CD14-positive monocyte (primary cell): ENCODE results near the gene STARD4. TPM values are rescaled to one million over a fixed set of nuclear protein-coding genes. Genes with fewer than 3 reads are reported as not detected.

Source experiments
- DNase-seq, 3 donors: peaks; one replicate each; pipeline ENCODE4 v3.0.0-alpha.2; 2011 to 2022
- H2AFZ ChIP-seq: 2 replicates; pipeline ENCODE4 v1.6.0; 2012; ENCODE audit warnings: mild to moderate bottlenecking, low read depth, low read length, inconsistent platforms; ENCODE audit not compliant: insufficient read depth, poor library complexity, severe bottlenecking
- H3K27ac ChIP-seq, 2 donors: 1 replicate in 1 of 2; 2 replicates in 1 of 2; pipeline ENCODE4 v1.5.1; 2012 to 2013; ENCODE audit warnings: low read length in 2 of 2, control low read depth in 1 of 2, inconsistent platforms in 1 of 2, low read depth in 1 of 2, mild to moderate bottlenecking in 1 of 2
- H3K27me3 ChIP-seq, 2 donors: one replicate each; pipeline versions ENCODE4 v1.6.0 to v1.6.1; 2011 to 2013; ENCODE audit warnings: low read length in 2 of 2; ENCODE audit not compliant: control insufficient read depth in 2 of 2, insufficient read depth in 2 of 2
- H3K36me3 ChIP-seq, 2 donors: replicated peaks in 1 of 2; 1 replicate in 1 of 2; 2 replicates in 1 of 2; pipeline versions ENCODE4 v1.5.1 to v1.6.1; 2012 to 2013; ENCODE audit warnings: low read length in 2 of 2, control low read depth in 1 of 2, inconsistent platforms in 1 of 2, mild to moderate bottlenecking in 1 of 2; ENCODE audit not compliant: insufficient read depth in 2 of 2, control insufficient read depth in 1 of 2
- H3K4me1 ChIP-seq, 2 donors: 1 replicate in 1 of 2; 2 replicates in 1 of 2; pipeline versions ENCODE4 v1.5.1 to v1.6.1; 2012 to 2013; ENCODE audit warnings: low read length in 2 of 2, control low read depth in 1 of 2, inconsistent platforms in 1 of 2, mild to moderate bottlenecking in 1 of 2, moderate library complexity in 1 of 2; ENCODE audit not compliant: insufficient read depth in 2 of 2, control insufficient read depth in 1 of 2
- H3K4me2 ChIP-seq: replicated peaks from 2 replicates; pipeline ENCODE3; 2012; ENCODE audit warnings: low read length, moderate library complexity, mild to moderate bottlenecking; ENCODE audit not compliant: poor library complexity, severe bottlenecking; ENCODE audit errors: extremely low read depth
- H3K4me3 ChIP-seq, 3 experiments: fragments of 200-600 bp in 1 of 3; sonication (generic) in 1 of 3; replicated peaks in 1 of 3; 1 replicate in 2 of 3; 2 replicates in 1 of 3; pipeline ENCODE4 v1.5.1; 2011 to 2013; ENCODE audit warnings: low read length in 3 of 3, mild to moderate bottlenecking in 3 of 3, control low read depth in 2 of 3, low read depth in 2 of 3, inconsistent platforms in 1 of 3, moderate library complexity in 1 of 3
- H3K79me2 ChIP-seq: 2 replicates; pipeline ENCODE4 v1.6.0; 2012; ENCODE audit warnings: mild to moderate bottlenecking, control low read depth, inconsistent platforms, low read length, moderate library complexity; ENCODE audit not compliant: insufficient read depth
- H3K9ac ChIP-seq: 2 replicates; pipeline ENCODE4 v1.6.0; 2017; ENCODE audit warnings: low read length, mild to moderate bottlenecking; ENCODE audit not compliant: insufficient read depth, poor library complexity, severe bottlenecking
- H3K9me3 ChIP-seq, 2 donors: replicated peaks in 1 of 2; 1 replicate in 1 of 2; 2 replicates in 1 of 2; pipeline versions ENCODE4 v1.5.1 to v1.6.1; 2012 to 2013; ENCODE audit warnings: low read length in 2 of 2, control low read depth in 1 of 2; ENCODE audit not compliant: control insufficient read depth in 1 of 2, insufficient read depth in 1 of 2
- H4K20me1 ChIP-seq: 2 replicates; pipeline ENCODE4 v1.6.0; 2012; ENCODE audit warnings: mild to moderate bottlenecking, low read length, control low read depth, moderate library complexity; ENCODE audit not compliant: insufficient read depth
- H3K27ac Mint-ChIP-seq, 7 donors: one replicate each; pipeline ENCODE4 v1.8.0; 2020; ENCODE audit warnings: mild to moderate bottlenecking in 7 of 7, mixed read lengths in 7 of 7, moderate library complexity in 6 of 7, inconsistent platforms in 2 of 7
- H3K27me3 Mint-ChIP-seq, 3 donors: one replicate each; pipeline ENCODE4 v1.8.0; 2021 to 2022; ENCODE audit warnings: low read depth in 3 of 3, mild to moderate bottlenecking in 3 of 3, mixed read lengths in 3 of 3, moderate library complexity in 3 of 3, inconsistent platforms in 1 of 3
- H3K36me3 Mint-ChIP-seq, 2 donors: one replicate each; pipeline ENCODE4 v1.8.0; 2020; ENCODE audit warnings: mixed read lengths in 2 of 2, inconsistent platforms in 1 of 2, mild to moderate bottlenecking in 1 of 2
- H3K4me1 Mint-ChIP-seq: one replicate; pipeline ENCODE4 v1.8.0; 2020; ENCODE audit warnings: mild to moderate bottlenecking, mixed read lengths
- H3K4me3 Mint-ChIP-seq, 2 donors: one replicate each; pipeline ENCODE4 v1.8.0; 2020; ENCODE audit warnings: mild to moderate bottlenecking in 2 of 2, mixed read lengths in 2 of 2, moderate library complexity in 1 of 2
- H3K9me3 Mint-ChIP-seq, 7 donors: one replicate each; pipeline ENCODE4 v1.8.0; 2020 to 2022; ENCODE audit warnings: mixed read lengths in 7 of 7, mild to moderate bottlenecking in 6 of 7, moderate library complexity in 6 of 7, inconsistent platforms in 2 of 7
- WGBS: methylation state at CpG from one replicate; pipeline ENCODE4 v1.1.5; 2013; ENCODE audit warnings: missing lambda C conversion rate; ENCODE audit not compliant: insufficient coverage; 5-methylcytosine and 5-hydroxymethylcytosine counted together
- intact Hi-C, 2 donors: fragments of 100-400 bp; cut with micrococcal nuclease; formaldehyde crosslinking; loops; one replicate each; pipeline versions ENCODE4 v1.15.0 to v1.15.1; 2023
- polyA plus RNA-seq, 3 donors: library from polyadenylated mRNA; depleted of rRNA in 1 of 3; unstranded in 2 of 3; stranded (reverse) in 1 of 3; fragments of 300-500 nt in 2 of 3; fragments of >200 nt in 1 of 3; fragmentation: Illumina TruSeq in 2 of 3; gene quantifications; 1 replicate in 2 of 3; 2 replicates in 1 of 3; pipeline ENCODE4 v1.2.3, GENCODE V29; 2012 to 2021
- TF ChIP-seq, protein P1 (sequence below): fragments of 200-600 bp; IDR thresholded peaks from one replicate; pipeline ENCODE4 v1.8.0; 2022; ENCODE audit warnings: antibody characterized with exemption, mild to moderate bottlenecking

Gene STARD4
- polyA plus RNA-seq, 3 donors, result 6.4 to 7.7 (median 6.7) TPM

DNA sequence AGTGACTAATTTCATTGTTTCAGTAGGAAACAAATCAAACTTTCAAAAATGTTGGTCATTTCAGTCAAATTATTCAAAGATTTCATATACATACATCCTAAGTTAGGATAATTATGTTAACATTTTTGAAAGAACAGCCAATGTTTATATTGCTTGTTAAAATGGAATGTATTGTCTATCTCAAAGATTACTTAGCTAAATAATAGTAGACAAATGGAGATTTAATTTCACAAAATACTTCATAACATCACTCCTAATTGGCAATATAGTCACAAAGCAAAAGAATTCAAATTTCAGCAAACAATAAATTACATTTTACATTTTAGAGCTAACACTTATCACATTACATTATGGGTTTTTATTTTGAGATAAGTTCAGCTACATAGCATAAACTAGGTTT, 25.4 kb downstream of the STARD4 start:
- intact Hi-C loops, result no loop called here
- H3K4me3 Mint-ChIP-seq, result no peak overlapping the region

DNA sequence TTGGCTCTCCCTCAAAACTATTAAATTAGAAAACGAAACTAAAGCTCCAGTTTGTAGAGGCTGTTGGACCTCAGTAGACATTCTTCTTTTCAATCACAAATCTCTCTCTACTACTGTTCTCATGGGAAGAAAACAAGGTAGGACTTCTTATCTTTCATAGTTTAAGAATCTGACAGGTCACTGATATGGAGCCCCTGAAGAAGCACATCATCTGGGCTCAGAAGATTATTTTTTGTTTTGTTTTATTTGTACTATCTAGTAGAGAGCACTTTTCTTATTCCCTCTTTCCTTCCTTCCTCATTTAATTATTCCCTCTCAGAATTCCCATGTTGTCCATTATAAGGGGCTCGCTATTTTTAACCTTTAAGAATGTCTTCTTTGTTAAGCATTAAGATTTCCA, 26.3 kb downstream of the STARD4 start:
- Mint-ChIP-seq H3K9me3 (peaks cover 0 to 2% (median 0%) of the 10 kb centered on the region in 7 donors), H3K36me3 (no peaks in the 10 kb centered on the region), H3K27ac (no peak overlapping the region), H3K4me3 (no peak overlapping the region), H3K4me1 (peaks cover 1% of the 10 kb centered on the region), H3K27me3 (peaks cover 5% of the 10 kb centered on the region in 3 donors)
- Histone ChIP-seq H4K20me1 (no peaks in the 10 kb centered on the region), H3K27me3 (no peaks in the 10 kb centered on the region), H3K79me2 (no peaks in the 10 kb centered on the region), H3K36me3 (no peaks in the 10 kb centered on the region), H3K4me2 (no peak overlapping the region), H3K4me3 (no peak overlapping the region), H3K27ac (no peak overlapping the region), H3K9ac (no peak overlapping the region), H3K9me3 (no peaks in the 10 kb centered on the region), H3K4me1 (no peaks in the 10 kb centered on the region), H2AFZ (no peak overlapping the region)
- intact Hi-C loops, result no loop called here
- DNase-seq, result no peak
- TF ChIP-seq, protein P1, sequence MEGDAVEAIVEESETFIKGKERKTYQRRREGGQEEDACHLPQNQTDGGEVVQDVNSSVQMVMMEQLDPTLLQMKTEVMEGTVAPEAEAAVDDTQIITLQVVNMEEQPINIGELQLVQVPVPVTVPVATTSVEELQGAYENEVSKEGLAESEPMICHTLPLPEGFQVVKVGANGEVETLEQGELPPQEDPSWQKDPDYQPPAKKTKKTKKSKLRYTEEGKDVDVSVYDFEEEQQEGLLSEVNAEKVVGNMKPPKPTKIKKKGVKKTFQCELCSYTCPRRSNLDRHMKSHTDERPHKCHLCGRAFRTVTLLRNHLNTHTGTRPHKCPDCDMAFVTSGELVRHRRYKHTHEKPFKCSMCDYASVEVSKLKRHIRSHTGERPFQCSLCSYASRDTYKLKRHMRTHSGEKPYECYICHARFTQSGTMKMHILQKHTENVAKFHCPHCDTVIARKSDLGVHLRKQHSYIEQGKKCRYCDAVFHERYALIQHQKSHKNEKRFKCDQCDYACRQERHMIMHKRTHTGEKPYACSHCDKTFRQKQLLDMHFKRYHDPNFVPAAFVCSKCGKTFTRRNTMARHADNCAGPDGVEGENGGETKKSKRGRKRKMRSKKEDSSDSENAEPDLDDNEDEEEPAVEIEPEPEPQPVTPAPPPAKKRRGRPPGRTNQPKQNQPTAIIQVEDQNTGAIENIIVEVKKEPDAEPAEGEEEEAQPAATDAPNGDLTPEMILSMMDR, result no peak
- WGBS, result no CpG with 5 or more reads among the region's 2 CpGs

More for the DNA sequence above, 25.4 kb downstream of the STARD4 start:
- no peaks in the 10 kb centered on the region for H4K20me1 ChIP-seq
- H3K4me3 ChIP-seq, result no peak overlapping the region
- no peaks in the 10 kb centered on the region for H3K9me3 ChIP-seq
- no peaks in the 10 kb centered on the region for H3K27me3 ChIP-seq
- no peak overlapping the region for H2AFZ ChIP-seq
- no peak overlapping the region for H3K4me2 ChIP-seq
- DNase-seq, result no peak
- Mint-ChIP-seq H3K27me3 (peaks cover 5% of the 10 kb centered on the region in 3 donors), H3K27ac (no peak overlapping the region), H3K9me3 (peaks cover 0 to 2% (median 0%) of the 10 kb centered on the region in 7 donors), H3K36me3 (no peaks in the 10 kb centered on the region), H3K4me1 (peaks cover 1% of the 10 kb centered on the region)
- no peak overlapping the region for H3K9ac ChIP-seq
- no peaks in the 10 kb centered on the region for H3K4me1 ChIP-seq
- no peak overlapping the region for H3K27ac ChIP-seq
- H3K79me2 ChIP-seq, result no peaks in the 10 kb centered on the region
- no peaks in the 10 kb centered on the region for H3K36me3 ChIP-seq
- TF ChIP-seq, protein P1, result no peak
